HG03575 (cell line): Measurements from ENCODE around the gene RBM38.
A peak's percentile ranks its signal among the peaks of the same experiment; 100 is the strongest.

ENCODE experiments used
- ATAC-seq: cut with Tn5 transposase; IDR thresholded peaks from one replicate; pipeline ENCODE4 v1.9.1; 2021; ENCODE audit not compliant: unreplicated experiment, insufficient number of reproducible peaks, low FRiP score; ENCODE audit errors: extremely low read depth

RBM38 gene

DNA sequence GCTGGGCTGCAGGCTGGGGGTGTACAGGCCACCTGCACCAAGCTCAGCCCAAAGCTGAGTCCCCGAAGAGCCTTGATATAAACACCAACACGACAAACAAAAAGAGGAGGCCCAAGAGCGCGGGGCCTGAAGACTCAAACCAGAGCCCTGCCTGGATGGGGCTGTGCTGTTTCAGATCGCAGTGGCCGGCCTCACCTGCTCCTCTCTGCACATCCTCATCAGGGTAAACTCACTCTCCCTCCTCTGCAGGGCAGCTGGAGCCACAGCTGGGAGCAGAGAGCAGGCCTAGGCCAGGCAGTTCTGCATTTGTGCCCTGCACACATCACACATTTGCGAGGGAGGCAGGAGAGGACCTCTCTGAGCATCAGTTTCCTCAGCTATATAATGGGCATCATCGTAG is 3.7 kb upstream of the RBM38 start:
- ATAC-seq: no peak

- ATAC-seq: no peak
These were observed 3.2 kb upstream of the RBM38 start for GRCh38 chr20:57387945-57388371.

DNA sequence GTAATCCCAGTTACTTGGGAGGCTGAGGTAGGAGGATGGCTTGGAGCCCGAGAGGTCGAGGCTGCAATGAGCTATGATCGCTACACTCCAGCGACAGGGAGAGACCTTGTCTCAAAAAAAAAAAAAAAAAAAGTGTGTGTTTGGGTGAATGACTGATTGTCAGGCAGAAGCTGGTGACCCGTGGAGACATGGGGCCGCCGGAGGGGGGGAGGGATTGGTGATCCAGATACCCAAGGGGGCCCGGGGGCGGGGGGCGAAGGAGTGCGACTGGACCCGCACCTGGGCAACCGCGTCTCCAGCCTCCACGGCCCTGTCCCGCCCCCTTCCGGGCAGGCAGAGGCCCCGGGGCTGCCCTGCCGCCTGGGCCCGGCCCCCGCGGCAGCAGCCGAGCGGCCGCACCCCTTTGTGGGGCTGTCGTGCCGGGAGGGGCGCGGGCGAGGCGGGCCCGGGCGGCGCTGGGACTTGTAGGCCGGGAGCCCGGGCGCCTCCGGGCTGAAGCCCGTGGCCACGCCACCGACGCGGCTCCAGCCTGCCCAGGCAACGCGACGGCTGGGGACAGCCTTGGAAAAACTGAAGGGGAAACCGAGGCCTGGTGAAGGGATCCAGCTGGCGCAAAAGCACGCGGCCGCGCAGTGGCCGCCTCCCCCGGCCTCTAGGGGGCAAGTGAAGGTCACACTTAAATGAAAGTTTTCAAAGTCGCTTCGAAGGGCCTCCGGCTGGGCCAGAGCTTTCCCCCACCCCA is 2.1 kb upstream of the RBM38 start:
- no peak for ATAC-seq

DNA sequence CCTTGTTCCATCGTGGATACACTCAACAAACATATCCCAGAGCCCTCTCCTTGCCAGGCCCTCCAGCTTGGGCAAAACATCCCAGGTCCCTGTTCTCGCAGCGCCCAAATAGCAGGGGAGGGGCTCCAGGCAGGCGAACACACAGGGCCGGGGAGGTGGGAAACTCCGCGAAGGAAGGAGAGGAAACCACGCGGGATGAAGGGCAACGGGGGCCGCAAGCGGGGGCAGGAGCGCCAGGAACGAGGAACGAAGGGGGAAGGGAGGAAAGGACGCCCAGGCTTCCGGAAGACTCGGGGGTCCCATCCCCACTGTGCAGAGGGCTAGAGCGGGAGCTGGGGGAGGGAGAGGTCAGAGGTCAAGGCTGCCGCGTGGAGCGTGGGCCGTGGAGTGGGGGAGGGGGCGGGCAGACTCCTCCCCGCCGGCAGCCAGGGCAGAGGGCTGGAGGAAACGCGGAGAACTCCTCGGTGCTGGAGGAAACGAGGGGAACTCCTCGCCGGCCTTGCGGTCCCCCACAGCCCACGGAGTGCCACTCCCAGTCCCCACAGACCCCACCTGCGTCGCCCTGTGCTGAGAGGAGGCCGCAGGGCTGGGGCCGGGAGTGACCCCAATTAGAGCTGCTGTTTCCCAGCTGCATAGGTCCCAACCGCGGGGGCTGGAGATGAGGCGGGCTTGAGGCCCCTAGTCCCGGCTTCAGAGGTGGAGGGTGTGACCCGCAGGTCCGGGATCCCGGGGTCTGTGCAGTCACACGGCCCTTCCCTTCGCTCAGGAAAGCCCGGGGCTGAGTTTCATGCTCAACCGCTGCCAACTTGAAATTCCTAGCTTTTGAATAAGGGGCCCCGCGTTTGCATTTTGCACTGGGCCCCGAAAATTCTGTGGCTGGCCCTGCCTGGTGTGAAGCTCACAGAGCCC is 1.2 kb upstream of the RBM38 start:
- ATAC-seq: no peak

DNA sequence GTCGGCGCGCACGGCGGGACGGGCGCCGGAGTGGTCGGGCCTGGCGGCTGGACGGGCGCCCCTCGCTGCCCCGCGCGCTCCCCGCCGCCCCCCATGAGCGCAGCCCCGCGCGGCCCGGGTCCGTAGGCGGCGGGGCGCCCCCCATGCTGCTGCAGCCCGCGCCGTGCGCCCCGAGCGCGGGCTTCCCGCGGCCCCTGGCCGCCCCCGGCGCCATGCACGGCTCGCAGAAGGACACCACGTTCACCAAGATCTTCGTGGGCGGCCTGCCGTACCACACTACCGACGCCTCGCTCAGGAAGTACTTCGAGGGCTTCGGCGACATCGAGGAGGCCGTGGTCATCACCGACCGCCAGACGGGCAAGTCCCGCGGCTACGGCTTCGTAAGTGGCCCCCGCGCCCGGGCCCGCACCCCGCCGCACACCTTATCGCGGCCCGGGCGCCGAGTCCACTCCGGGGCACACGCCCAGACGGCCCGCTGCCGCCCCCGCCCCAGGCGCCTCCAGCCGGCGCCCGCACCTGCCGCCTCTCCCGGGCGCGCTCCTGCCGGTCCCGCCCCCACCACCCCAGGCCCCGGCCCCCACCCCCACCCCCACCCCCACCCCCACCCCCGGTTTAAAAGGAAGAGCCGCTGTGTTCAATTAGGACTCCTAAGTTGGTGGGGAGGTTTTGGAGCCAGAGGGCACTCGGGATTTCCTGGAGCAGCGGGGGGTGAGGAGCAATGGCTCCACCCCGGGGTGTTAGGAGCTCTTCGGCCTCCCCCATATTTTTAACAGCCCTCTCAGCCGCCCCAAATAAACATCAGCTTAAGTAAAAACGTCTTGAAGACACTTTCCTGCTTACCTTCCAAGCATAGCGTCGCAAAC is 474 bp downstream of the RBM38 start:
- ATAC-seq: no peak

DNA sequence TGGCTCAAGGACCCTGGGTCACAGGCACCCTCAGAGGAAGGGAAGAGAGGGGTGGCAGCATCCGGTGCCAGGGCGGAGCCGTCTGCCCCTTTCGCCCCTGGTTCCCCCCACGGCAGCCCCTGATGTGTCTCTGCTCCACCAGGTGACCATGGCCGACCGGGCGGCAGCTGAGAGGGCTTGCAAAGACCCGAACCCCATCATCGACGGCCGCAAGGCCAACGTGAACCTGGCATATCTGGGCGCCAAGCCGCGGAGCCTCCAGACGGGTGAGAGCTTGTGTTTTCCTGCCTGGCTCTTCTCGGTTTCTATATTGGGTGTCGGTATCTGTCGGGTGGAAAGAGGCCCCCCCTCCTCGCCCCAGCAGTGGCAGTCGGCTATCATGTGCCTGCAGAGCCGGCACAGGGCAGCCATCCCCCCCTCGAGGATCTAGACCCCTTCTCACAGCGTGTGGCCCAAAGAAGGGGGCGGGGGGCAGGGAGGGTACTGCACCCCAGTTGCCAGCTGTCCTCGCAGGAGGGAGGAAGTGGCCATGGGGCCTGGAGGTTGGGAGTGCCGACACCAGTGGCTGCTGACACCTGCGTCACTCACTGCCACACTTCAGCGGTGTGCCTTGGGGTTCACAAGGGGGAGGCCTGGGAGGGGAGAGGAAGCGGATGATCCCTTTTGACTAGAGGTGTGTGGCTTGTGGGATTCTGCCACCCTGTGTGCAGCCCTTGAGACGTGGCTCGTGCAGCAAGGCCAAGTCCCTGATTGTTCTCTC is 1.5 kb downstream of the RBM38 start:
- no peak for ATAC-seq

- no peak for ATAC-seq
These were observed 2.3 kb downstream of the RBM38 start for GRCh38 chr20:57393321-57394120.

GRCh38 chr20:57394121-57395082 is 3.2 kb downstream of the RBM38 start:
- no peak for ATAC-seq

DNA sequence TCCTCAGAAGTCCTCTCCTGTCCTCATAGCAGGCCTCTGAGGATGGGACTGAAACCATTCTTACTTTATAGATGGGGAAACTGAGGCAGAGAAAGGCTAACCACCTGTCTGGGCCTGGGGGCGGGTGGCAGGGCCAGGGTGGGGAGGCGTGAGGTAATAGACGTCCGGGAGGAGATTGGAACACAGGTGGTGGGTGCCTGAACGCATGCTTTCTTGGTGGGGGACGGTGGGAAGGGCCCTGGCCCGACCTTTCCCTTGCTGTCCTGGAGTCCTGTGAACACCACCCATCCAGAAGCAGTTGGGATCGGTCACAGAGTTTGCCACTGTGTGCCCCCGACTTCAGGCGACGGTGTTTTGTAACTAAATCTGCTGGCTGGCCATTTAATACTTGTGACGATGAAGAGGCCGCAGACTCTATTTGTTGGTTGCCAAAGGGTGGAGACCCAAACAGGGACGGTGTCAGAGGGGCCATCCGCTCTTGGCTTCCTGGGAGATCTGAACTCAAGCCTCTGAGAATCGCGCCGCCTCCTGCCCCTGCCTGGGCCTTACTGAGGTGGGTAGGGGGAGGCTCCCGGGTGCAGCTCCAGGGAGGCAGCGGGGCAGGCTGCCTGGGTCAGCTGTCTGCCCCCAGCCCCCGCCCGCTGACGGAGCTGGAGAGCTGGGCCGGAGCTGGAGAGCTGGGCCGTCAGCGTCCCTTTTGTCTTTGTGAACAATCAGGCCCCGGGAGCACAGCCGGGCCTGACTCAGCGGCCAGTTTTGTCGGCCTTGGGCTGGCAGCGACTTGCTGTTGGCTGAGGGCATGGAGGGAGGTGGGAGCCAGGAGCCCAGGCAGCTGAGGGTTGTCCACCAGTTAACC is 4.1 kb downstream of the RBM38 start:
- ATAC-seq: no peak

- no peak for ATAC-seq
These were observed 5.2 kb downstream of the RBM38 start for GRCh38 chr20:57396212-57396983.

DNA sequence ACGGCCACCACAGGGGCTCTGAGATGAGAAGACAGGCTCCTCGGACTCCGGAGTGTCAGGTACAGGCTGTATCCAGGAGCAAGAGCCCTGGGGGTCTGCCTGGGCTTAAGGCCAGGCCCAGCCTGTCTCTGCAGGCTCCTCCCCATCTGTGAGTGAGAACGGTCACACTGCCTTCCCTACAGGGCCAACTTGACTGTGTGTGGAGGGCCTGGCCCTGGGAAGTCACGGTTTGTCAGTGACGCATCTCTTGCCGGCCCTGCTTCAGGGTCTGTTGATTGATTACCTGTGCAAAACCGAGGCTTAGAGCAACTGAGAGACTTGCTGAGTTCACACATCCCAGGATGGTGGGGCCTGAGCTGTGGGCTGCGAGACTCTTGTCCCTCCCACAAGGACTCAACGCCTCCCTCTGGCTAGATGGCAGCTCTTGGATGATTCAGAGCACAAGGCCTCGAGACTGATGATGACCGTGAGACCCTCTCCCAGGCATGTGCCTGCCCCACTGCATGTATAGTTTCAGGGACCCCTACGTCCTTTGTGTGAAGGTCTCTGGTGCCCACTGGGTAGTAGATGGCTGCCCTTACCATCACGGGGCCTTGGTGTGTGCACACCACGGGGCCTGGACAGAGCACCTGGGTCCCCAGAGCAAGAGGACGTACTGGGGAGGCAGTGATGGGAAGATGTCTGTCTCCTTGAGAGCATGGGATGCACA is 5.9 kb downstream of the RBM38 start:
- ATAC-seq: no peak

- no peak for ATAC-seq
These were observed 6.5 kb downstream of the RBM38 start for GRCh38 chr20:57397693-57398108.

GRCh38 chr20:57398231-57398821 is 7.1 kb downstream of the RBM38 start:
- ATAC-seq: peak; percentile 23

DNA sequence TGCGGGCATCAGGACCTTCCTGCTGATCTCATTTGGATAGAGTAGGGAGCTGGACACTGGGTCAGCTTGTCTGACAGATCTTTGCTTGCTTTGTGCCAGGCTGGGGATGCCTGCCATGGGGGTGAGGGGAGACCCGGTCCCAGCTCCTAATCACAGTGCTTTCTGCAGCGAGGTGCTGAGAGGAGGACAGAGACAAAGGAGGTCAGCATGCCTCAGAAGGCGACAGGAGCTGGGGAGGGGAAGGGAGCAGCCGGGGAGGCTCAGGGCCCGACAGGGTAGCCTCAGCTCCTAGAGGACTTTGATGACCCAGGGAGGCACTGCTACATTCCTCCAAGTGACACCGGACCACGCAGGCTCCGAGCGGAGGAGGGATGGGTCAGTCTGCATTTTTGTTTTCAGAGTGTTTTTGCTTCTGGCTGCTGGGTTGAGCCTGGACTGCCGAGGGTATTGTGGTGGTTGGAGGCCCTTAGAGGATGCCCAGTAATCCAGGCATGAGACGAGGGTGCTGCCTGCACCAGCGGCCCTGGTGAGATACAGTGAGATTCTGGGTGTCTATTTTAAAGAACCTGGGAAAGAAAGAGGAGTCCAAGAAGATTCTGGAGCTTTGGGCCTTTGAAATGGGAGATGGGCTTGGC is 7.8 kb downstream of the RBM38 start:
- ATAC-seq: no peak
